ENCODE data around the gene FILIP1L.

GRCh38 chr3:100002599-100003350 is 111.5 kb downstream of the FILIP1L start:
- TF ChIP-seq, protein P1, sequence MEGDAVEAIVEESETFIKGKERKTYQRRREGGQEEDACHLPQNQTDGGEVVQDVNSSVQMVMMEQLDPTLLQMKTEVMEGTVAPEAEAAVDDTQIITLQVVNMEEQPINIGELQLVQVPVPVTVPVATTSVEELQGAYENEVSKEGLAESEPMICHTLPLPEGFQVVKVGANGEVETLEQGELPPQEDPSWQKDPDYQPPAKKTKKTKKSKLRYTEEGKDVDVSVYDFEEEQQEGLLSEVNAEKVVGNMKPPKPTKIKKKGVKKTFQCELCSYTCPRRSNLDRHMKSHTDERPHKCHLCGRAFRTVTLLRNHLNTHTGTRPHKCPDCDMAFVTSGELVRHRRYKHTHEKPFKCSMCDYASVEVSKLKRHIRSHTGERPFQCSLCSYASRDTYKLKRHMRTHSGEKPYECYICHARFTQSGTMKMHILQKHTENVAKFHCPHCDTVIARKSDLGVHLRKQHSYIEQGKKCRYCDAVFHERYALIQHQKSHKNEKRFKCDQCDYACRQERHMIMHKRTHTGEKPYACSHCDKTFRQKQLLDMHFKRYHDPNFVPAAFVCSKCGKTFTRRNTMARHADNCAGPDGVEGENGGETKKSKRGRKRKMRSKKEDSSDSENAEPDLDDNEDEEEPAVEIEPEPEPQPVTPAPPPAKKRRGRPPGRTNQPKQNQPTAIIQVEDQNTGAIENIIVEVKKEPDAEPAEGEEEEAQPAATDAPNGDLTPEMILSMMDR (IDR thresholded peaks at IDR 0.05; ENCODE audit: low read length): no peak
- TF ChIP-seq EZH2phosphoT487 (IDR thresholded peaks at IDR 0.05; ENCODE audit: low read length): no peak
- no peak for TF ChIP-seq EZH2 (optimal IDR thresholded peaks at IDR 0.05; ENCODE audit: low read depth, low read length)

Data from MM.1S (cell line).